Stimulated activated CD4-positive, alpha-beta T cell treated with anti-CD3 and anti-CD28 coated beads, TNF-alpha, amount 100 ng/mL, for 24 hours (primary cell): Measurements from ENCODE around the gene POLR3G.
A peak's percentile ranks its signal among the peaks of the same experiment; 100 is the strongest.

Experiments
- DNase-seq, 3 experiments: peaks; one replicate each; pipeline ENCODE4 v3.0.0-alpha.2; 2020; ENCODE audit warnings: low read depth in 3 of 3

POLR3G gene, protein sequence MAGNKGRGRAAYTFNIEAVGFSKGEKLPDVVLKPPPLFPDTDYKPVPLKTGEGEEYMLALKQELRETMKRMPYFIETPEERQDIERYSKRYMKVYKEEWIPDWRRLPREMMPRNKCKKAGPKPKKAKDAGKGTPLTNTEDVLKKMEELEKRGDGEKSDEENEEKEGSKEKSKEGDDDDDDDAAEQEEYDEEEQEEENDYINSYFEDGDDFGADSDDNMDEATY

GRCh38 chr5:90474235-90475107 lies at the start of gene POLR3G, which contains the start of gene MBLAC2:
POLR3G (plus strand) TSS chr5:90474864; CDS start chr5:90485568, 10,704 bp downstream.
MBLAC2 (minus strand) TSS chr5:90474771; CDS start chr5:90474292, 479 bp downstream.
- DNase-seq, result peak; percentile 90 to 95 (median 90)

- peak in 1 of 3 experiments; percentile 22 for DNase-seq
Measured at GRCh38 chr5:90434116-90434714, 40.4 kb upstream of the POLR3G start.

DNA sequence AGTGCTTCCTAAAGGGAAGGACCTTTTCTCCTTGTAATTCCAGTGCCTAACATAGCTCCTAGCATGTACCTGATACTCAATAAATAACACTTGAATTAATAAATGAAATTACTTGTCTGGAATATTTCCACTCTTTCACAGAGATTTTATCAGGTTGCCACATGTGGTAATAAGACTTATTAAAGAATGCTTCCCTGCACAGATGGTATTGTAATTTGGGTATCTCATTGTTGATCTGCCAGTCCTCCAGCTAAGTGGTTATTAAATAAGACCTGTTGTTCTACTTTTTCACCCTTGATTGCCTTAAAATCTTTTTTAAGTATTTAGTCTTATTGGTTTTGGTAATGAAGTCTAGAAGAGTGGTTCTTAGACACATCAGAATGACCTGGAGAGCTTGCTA lies 37.0 kb upstream of the POLR3G start:
- no peak for DNase-seq

DNA sequence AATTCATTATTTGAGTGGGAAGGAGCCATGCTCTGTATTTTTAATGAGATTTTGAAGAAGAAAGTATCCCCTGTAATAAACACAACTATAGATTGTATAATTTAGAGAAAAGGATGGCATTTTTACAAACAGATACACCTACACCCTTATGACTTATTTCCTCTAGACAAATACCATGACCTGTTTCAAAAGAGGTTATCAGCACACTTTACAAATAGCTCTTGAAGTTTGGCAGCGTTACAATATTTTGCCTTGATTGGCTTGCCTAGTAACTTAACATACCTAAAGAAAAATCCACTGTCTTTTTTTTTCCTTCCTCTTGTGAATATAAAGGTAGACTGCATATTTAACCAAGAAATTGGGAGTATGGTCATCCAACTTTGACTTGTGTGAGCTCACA lies 36.6 kb upstream of the POLR3G start:
- DNase-seq, result no peak

GRCh38 chr5:90440644-90441043 lies 34.0 kb upstream of the POLR3G start:
- DNase-seq, result no peak

- no peak for DNase-seq
Measured at GRCh38 chr5:90446961-90447360, 27.7 kb upstream of the POLR3G start.

DNA sequence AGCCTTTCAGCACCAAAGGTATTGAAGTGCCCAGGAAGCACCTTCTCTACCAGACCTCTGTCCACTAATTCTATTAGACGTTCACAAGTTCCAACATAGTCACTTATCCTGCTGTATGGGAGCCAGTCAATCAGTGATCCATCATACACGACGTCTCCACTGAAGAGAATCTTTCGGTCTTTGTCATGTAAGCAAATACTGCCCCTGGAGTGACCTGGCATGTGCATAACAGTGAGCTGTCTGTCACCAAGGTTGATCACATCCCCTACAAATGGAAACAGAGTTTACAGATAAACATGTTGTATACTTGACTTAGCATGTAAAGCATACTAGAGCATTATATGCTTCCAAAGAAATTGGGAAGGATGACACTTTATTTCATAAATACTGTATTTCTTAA lies 13.4 kb upstream of the POLR3G start:
- DNase-seq, result no peak

- no peak for DNase-seq
Measured at GRCh38 chr5:90472783-90473395, 1.8 kb upstream of the POLR3G start.

GRCh38 chr5:90473396-90474234 lies 1.0 kb upstream of the POLR3G start:
- peak in 2 of 3 experiments; percentile 6 to 28 for DNase-seq

- DNase-seq, result no peak
Measured at GRCh38 chr5:90475436-90475980, 844 bp downstream of the POLR3G start.

- no peak for DNase-seq
Measured at GRCh38 chr5:90476391-90476790, 1.7 kb downstream of the POLR3G start.

DNA sequence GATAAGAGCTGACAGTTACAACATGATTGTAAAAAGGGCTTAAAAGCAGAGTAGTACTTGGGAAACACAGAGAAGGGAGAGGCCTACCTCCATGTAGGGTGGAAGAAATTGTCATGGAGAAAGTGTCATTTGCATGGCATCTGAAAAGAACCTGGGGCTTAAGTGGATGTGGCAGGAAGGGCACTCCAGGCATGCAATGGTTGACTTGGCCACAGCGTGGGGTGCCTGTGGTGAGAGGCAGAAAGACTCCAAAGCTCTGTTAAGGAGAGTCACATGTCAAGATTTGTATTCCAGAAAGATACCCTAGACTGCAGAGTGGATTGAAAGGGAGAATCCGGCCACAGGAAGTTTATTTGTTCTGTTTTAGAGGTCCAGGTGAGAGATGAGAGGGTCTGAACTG lies 2.4 kb downstream of the POLR3G start:
- no peak for DNase-seq

GRCh38 chr5:90477621-90478215 lies 3.1 kb downstream of the POLR3G start:
- DNase-seq, result no peak

DNA sequence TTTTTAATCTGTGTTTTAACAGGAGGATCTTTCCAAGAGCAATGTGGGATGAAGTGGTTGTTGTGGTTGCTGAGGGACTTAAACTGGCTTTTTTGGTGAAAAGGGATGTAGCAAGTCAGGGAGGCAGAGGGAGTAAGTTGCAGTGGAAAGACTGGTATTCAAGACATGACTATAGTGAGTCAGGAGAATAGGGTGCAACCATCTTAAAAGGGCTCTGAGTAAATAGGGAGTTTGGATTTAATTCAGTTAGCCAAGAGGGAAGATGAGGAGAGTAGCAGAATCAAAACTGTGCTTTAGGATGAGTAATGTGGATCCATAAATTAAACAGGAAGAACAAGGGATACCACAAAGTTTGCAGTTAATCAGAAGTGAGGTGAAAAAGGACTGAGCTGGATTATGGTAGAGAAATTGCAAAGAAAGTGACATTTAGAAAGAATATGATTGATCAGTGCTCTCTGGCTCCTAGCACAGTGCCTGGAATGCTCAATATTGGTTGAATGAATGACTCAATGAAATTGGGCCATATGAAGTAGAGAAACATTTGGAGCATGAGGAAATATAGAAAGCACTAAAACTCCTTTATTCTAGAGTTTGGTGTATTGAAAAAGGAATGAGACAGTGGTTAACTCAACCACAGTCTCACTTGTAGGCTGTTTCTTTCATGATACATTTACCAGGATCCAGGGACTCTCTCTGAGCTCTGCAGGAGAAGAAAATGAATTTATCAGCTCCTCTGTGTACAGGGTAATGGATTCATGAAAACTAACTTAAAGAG lies 5.1 kb downstream of the POLR3G start:
- DNase-seq, result no peak

DNA sequence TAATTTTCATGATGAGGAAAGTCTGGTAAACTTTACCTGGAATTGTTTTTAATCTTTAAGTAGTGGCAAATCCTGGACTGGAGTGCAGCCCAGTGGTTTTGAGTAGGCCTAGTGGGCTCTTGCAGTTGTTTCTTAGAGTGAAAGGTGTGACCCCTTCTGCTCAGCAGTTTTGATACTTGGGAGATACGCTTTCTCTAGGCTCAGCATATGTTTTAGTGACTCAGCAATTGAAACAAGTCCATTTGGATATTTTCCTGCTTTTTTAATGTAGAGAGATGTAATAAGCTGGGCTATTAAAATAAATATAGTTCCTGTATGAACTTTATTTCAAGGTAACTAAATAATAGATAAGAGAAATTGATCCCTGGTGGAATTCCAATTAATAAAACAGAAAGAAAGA lies 6.0 kb downstream of the POLR3G start:
- no peak for DNase-seq

GRCh38 chr5:90483206-90483605 lies 8.5 kb downstream of the POLR3G start:
- DNase-seq, result no peak

DNA sequence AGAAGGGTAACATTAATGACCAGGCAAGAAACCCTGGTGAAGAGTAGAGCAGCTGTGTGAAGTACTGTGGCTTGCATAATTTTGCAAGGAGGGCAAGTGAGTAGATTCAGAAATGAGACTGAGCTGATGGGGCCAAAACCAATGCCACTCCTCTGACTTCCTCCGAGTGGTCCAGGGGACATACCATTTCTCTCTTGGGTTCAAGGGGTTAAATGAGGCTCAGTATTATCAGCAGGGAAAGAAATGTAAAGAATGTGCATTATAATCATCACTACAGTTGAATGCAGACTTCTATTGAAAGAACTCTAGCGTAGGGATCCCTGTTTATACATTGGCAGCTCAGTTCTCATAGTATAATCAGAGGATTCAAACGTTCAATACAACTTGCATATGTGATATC lies 9.9 kb downstream of the POLR3G start:
- DNase-seq, result no peak

DNA sequence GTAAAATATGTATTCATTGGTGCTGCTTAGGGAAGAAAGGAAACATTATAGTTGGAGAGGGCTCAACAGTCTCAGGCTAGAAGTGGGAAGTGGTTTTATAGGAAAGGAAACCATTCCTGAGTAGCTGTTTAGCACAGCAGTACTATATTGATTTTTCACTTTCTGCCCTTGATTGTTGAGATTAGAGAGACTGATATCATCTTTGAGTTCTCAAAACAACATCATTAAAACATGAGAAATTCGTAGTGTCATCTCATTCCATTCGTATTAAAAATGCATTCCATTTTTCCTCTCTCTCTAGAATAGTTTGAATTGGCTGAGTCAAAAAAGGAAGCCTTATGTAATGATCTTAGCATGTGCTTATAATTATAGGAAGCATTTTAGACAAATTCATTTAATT lies 14.1 kb downstream of the POLR3G start:
- DNase-seq, result no peak

DNA sequence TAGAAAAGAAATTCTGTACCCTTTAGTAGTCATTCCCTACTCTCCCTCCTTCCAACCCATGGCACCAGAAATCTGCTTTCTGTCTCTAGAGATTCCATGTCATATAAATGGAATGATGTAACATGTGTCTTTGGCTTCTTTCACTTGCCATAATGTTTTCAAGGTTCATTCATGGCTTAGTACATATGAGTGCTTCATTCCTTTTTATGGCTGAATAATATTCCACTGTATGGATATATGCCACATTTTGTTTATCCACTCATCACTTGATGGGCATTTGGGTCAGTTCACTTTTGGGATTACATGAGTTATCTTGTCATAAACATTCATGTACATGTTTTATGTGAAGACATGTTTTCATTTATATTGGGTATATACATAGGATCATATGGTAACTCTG lies 19.4 kb downstream of the POLR3G start:
- DNase-seq, result no peak

DNA sequence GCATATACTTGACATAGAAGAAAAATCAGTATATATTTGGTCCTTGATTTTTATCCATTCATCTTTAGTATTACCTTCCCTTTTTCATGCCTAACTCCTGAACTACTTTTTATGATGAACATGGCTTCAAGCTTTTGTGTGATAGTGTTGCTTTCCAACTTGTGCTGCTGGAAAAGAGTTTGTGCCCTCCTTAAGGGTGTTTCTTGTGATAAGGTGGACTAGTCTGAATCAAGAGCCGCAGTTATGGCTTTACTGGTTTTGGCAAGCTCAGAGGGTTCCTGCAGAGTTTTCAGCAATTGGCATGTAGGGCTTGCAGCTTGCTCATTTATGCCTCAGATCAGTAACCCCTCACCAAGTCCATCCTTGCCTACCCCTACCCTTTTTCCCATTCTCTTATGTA lies 20.5 kb downstream of the POLR3G start:
- no peak for DNase-seq
